OCI-LY7 (cell line): Measurements from ENCODE around the gene MBD1.

Experiments used
- CTCF ChIP-seq: fragments of 200-600 bp; sonication (generic); conservative IDR thresholded peaks from 2 replicates; pipeline ENCODE4 v1.5.1; 2014; ENCODE audit warnings: mild to moderate bottlenecking, antibody characterized with exemption, low read length, moderate library complexity, mixed read lengths
- EZH2phosphoT487 ChIP-seq: fragments of 200-600 bp; sonication (generic); IDR thresholded peaks from 2 replicates; pipeline ENCODE4 v1.6.1; 2018; ENCODE audit warnings: low read depth, borderline replicate concordance, mild to moderate bottlenecking, mixed run types, antibody characterized with exemption, low read length, moderate library complexity, mixed read lengths

DNA sequence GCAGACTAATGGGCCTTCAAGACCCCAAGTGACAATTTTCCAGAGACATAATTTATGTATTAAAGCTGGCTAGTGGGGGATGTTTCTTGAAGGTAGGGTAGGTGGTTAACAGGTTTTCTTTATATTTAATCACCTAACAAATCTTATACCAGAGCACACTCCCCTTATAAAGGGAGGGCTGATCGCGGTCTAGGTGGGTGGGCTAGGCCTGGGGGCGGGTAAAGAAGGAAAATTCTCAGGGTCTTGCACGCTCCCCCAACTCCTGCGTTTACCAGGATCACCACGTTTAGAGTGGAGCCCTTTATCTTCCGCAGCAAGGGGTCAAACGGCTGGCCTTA, 26.0 kb upstream of the MBD1 start:
- TF ChIP-seq CTCF (no peak), EZH2phosphoT487 (no peak)
